ENCODE measurements around the gene FEN1.

The FEN1 gene

DNA sequence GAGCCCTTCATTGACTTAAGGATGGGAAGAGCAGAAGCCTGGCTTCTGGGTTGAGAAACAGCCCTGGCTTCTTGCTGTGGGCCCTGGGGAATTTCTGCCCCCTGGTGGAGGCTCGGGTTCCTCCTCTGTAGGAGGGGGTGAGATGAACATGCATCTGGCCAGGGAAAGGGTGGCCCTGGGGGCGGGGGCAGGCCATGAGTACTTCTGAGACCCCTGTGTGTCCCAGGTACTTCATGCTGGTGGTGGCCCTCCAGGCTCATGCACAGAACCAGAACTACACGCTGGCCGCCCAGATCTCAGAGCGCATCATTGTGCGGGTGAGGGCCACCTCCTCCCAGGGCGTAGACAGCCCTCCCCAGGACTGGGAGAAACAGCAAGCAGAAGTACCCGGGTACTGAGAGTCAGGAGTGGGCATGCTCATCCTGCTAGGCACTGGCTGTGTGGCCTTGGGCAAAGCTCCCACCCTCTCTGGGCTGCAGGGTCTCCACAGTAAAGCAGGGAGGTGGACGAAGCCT lies 16.1 kb upstream of the FEN1 start:
- H3K27me3 Mint-ChIP-seq (ENCODE audit: low read depth): no peaks in the 10 kb centered on the region
- peak overlapping the region; percentile 54 for H3K4me3 Mint-ChIP-seq
- peak; percentile 58 for DNase-seq (ENCODE audit: low spot score)
- no peaks in the 10 kb centered on the region for H3K9me3 Mint-ChIP-seq
- peaks cover 4% of the 10 kb centered on the region for H3K4me1 Mint-ChIP-seq (ENCODE audit: low read depth)
- H3K36me3 Mint-ChIP-seq (ENCODE audit: low read depth): no peaks in the 10 kb centered on the region
- H3K27ac Mint-ChIP-seq: no peak overlapping the region

DNA sequence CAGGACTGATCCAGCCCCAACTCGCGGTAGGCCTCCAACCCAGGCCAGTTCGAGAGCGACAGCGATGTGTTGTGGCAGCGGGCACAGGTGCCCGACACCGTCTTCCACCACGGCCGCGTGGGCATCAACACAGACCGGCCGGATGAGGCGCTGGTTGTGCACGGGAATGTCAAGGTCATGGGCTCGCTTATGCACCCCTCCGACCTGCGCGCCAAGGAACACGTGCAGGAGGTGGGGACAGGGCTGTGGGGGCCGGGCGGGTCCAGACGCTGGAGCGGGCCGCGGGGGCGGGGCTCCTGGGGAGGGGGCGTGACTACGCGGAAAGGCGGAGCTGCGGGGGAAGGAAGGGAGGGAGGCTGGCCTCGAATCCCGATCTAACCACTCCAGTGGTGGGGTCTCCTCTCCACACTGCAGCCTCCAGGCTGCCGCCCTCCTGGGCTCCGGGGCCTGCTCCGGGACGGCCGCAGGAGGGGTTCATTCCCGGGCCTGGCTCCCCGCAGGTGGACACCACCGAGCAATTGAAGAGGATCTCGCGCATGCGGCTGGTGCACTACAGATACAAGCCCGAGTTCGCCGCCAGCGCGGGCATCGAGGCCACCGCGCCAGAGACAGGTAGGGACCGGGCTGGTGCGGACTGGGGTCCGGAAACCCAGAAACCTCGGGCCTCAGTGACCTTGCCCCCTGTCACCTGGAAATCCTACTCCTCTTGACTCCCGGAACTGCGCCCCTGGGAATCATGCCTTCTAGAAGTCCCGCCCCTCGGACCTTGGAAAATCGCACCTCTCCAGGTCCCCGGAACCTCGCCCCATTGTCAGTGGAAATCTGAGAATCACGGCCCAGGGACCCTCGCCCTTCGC lies 15.2 kb upstream of the FEN1 start:
- H3K4me1 Mint-ChIP-seq (ENCODE audit: low read depth): peaks cover 4% of the 10 kb centered on the region
- H3K36me3 Mint-ChIP-seq (ENCODE audit: low read depth): no peaks in the 10 kb centered on the region

DNA sequence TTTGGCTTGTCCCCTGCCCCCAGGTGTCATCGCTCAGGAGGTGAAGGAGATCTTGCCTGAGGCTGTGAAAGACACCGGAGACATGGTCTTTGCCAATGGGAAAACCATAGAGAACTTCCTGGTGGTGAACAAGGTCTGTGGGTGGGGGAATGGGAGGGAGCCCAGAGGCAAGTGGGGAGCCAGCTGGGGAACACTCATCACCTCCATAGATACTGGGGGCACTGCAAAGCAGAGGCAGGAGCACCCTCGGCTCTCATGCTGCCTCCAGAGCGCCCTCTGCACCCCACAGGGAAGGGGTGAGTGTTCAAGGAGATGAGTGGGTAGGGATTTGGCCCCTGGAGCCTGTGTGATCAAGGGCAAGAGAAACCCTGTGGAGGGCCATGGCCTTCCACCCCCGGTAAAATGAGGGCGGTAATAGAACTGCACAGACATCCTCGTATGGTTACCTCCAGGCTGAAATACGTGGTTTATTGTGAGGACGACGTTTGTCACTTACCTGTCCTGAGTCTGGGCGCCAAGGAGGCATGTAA lies 14.3 kb upstream of the FEN1 start:
- no peaks in the 10 kb centered on the region for H3K27me3 Mint-ChIP-seq (ENCODE audit: low read depth)
- H3K4me3 Mint-ChIP-seq: no peak overlapping the region
- H3K4me1 Mint-ChIP-seq (ENCODE audit: low read depth): peaks cover 4% of the 10 kb centered on the region
- H3K27ac Mint-ChIP-seq: no peak overlapping the region
- no peaks in the 10 kb centered on the region for H3K36me3 Mint-ChIP-seq (ENCODE audit: low read depth)
- no peaks in the 10 kb centered on the region for H3K9me3 Mint-ChIP-seq
- DNase-seq (ENCODE audit: low spot score): no peak

More for the DNA sequence above, 15.2 kb upstream of the FEN1 start:
- H3K9me3 Mint-ChIP-seq: no peaks in the 10 kb centered on the region
- H3K4me3 Mint-ChIP-seq: peak overlapping the region; percentile 61
- H3K27me3 Mint-ChIP-seq (ENCODE audit: low read depth): no peaks in the 10 kb centered on the region
- H3K27ac Mint-ChIP-seq: no peak overlapping the region
- DNase-seq (ENCODE audit: low spot score): peak; percentile 45

DNA sequence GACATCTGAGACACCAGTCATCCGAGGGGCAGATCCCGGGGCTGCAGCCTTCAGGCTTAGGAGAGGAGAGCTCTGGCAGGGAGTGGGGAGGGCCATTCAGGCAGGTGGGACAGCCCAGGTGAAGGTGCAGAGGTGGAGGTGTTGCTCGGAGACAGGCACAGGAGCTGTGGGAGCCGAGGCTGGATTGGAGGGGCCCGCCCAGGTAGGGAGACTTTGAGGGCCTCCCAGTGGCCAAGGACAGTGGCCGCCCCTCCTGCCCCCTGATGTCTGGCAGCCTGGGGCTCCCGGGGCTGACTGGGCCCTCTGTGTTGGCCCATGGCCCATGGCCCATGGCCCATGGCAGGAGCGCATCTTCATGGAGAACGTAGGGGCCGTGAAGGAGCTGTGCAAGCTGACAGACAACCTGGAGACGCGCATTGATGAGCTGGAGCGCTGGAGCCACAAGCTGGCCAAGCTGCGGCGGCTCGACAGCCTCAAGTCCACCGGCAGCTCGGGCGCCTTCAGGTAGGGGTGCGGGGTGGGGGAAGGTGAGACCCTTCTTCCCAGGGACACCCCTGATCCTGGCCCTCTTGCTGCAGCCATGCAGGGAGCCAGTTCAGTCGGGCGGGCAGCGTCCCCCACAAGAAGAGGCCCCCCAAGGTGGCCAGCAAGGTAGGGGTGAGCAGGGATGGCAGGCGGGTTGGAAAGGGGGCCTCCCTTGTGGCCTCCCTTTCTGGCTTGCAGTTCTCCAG lies 13.6 kb upstream of the FEN1 start:
- Mint-ChIP-seq H3K27me3 (ENCODE audit: low read depth) (no peaks in the 10 kb centered on the region), H3K27ac (no peak overlapping the region), H3K9me3 (no peaks in the 10 kb centered on the region), H3K36me3 (ENCODE audit: low read depth) (no peaks in the 10 kb centered on the region), H3K4me3 (no peak overlapping the region), H3K4me1 (ENCODE audit: low read depth) (peaks cover 4% of the 10 kb centered on the region)
- no peak for DNase-seq (ENCODE audit: low spot score)

DNA sequence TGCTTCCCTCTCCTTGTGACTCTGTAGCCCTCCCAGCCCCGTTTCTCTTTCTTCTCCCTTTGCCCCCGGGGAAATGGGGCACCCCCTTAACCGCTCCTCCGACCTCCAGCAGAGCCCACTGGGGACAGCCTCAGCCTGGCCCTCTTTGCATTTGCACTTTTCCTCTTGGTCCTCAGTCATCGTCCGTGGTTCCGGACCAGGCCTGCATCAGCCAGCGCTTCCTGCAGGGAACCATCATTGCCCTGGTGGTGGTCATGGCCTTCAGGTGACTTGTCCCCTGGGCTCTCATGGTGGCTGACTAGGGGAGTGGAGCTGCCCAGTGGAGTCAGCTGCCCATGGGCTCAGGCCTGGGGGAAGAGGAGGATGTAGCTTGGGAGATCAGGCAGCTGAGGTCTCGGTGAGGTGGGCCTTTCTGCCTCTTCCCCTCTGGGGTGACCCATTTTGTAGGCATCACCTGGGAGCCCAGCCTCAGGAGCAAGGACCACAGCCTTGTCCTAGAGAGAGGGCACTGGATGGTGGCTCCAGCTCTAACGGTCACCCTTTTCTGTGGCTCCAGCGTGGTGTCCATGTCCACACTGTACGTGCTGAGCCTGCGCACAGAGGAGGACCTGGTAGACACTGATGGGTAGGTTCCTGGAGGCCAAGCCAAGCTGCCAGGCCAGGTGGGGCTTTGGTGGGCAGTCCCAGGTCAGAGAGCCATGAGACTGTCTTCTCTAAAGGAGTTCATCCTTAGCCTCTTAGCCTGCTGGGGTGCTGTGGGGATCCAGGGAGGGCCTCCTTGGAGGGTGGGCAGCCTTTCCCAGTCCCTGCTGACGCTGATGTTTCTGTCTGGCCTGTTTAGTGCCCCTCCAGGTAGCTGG lies 12.8 kb upstream of the FEN1 start:
- Mint-ChIP-seq H3K27me3 (ENCODE audit: low read depth) (no peaks in the 10 kb centered on the region), H3K36me3 (ENCODE audit: low read depth) (peaks cover 3% of the 10 kb centered on the region), H3K27ac (no peak overlapping the region), H3K9me3 (no peaks in the 10 kb centered on the region), H3K4me1 (ENCODE audit: low read depth) (peaks cover 4% of the 10 kb centered on the region), H3K4me3 (no peak overlapping the region)
- no peak for DNase-seq (ENCODE audit: low spot score)

DNA sequence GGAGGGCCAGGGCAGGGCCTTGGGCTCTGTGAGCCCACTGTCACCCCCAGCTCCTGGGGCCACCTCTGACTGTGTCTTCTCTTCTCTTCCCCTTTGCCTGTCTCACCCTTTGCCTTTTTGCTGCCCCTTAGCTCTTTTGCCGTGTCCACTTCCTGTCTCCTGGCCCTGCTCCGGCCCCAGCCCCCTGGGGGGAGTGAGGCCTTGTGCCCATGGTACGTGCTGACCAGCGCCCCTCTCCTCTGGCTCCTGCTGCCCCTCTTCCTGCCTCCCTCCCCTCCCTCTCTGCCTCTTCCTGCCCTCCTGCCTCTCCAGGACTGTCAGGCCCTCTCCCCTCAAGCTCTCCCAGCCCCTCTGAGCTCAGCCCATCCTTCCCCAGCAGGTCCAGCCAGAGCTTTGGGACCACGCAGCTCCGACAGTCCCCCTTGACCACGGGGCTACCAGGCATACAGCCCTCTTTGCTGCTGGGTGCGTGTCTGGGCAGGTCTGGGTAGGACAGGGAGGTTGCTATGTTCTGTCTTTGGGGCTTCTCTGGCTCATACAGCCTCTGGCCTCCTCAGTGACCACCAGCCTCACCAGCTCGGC lies 12.0 kb upstream of the FEN1 start:
- Mint-ChIP-seq H3K27me3 (ENCODE audit: low read depth) (no peaks in the 10 kb centered on the region), H3K4me1 (ENCODE audit: low read depth) (peaks cover 4% of the 10 kb centered on the region), H3K4me3 (no peak overlapping the region), H3K36me3 (ENCODE audit: low read depth) (peaks cover 6% of the 10 kb centered on the region), H3K9me3 (no peaks in the 10 kb centered on the region), H3K27ac (no peak overlapping the region)
- no peak for DNase-seq (ENCODE audit: low spot score)

DNA sequence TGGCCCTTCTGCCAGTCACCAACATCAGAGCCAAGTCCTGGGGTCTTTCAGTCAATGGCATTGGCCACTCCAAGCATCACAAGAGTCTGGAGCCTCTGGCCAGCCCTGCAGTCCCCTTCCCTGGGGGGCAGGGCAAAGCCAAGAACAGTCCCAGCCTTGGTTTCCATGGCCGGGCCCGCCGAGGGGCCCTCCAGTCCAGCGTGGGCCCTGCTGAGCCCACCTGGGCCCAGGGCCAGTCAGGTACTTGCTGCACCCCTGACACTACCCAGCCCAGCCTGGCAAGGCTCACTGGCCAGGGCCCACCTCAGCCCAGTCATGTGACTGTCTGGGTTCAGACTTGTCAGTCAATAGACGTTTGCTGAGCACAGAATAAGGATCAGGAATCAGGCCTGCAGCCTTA lies 11.1 kb upstream of the FEN1 start:
- peaks cover 7% of the 10 kb centered on the region for H3K36me3 Mint-ChIP-seq (ENCODE audit: low read depth)
- H3K4me1 Mint-ChIP-seq (ENCODE audit: low read depth): peaks cover under 1% of the 10 kb centered on the region
- no peaks in the 10 kb centered on the region for H3K9me3 Mint-ChIP-seq
- DNase-seq (ENCODE audit: low spot score): no peak
- no peaks in the 10 kb centered on the region for H3K27me3 Mint-ChIP-seq (ENCODE audit: low read depth)
- H3K4me3 Mint-ChIP-seq: no peak overlapping the region
- no peak overlapping the region for H3K27ac Mint-ChIP-seq

DNA sequence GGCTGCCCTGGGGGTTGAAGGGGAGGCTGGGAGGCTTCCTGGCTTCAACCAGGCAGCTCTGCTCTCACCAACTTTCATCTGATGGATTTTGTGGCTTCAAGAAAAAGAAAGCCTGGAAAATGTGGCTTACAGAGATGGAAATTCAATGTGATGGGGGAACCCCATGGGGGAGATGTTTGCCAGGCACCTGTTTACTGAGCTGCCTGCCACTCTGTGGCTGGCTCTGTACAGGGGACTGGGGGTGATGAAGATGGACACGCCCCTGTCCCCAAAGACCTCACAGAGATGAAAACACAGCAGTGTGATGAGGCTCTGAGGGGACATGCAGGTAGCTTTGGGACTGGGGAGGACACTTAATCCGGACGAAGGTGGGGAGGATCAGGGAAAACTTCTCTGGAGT lies 10.4 kb upstream of the FEN1 start:
- Mint-ChIP-seq H3K4me3 (no peak overlapping the region), H3K27me3 (ENCODE audit: low read depth) (no peaks in the 10 kb centered on the region), H3K9me3 (no peaks in the 10 kb centered on the region), H3K4me1 (ENCODE audit: low read depth) (no peaks in the 10 kb centered on the region), H3K36me3 (ENCODE audit: low read depth) (peaks cover 9% of the 10 kb centered on the region), H3K27ac (no peak overlapping the region)
- no peak for DNase-seq (ENCODE audit: low spot score)

DNA sequence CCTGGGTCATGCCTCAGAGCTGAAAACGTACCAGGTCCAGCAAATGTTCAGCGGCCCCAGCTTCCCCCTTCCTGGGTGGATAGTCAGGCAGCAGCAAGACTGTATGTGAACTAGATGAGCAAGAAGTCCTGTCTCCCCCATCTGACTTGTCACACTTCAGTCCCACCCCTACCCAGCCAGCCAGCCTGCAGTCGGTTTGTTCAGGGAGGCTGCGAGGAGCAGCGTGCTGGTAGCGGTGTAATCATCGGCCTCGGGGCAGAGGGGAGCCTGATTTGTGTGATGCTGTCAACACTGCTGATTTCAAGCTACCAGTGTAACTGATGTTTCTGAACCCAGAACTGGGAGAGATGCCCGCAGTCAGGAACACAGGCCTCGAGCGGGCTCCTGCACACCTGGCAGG lies 9.9 kb upstream of the FEN1 start:
- Mint-ChIP-seq H3K27me3 (ENCODE audit: low read depth) (no peaks in the 10 kb centered on the region), H3K27ac (no peak overlapping the region), H3K4me1 (ENCODE audit: low read depth) (no peaks in the 10 kb centered on the region), H3K36me3 (ENCODE audit: low read depth) (peaks cover 9% of the 10 kb centered on the region), H3K9me3 (no peaks in the 10 kb centered on the region), H3K4me3 (no peak overlapping the region)
- DNase-seq (ENCODE audit: low spot score): no peak

DNA sequence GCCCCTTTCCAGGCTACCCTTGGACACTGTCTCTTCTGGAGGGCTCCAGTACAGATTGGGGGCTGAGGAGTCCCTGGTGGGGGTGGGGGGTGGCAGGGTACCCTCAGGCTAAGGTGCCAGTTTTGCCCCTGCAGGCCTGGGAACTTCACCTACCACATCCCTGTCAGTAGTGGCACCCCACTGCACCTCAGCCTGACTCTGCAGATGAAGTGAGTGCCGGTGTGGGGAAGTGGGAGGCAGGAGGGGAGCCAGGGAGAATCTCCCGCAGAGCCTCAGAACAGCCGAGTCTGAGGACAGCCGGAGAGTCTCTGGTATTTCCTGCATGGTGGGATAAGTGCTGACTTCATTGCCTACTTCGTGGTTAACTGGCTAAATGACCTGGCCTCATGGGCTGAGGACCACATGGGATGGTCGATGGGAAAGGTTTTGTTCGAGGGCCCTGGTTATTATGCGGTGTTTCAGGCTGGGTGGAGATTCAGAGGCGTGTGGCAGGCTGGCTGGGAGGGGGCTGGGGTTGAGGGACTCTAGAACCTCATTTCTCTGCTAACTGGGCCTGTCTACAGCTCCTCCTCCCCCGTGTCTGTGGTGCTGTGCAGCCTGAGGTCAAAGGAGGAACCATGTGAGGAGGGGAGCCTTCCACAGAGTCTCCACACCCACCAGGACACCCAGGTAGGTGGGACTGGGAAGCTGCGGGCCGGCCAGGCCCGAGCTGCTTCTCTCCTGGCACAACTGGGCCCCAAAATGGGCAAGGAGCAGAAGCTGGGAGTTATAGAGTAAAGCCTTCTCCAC lies 8.8 kb upstream of the FEN1 start:
- no peaks in the 10 kb centered on the region for H3K27me3 Mint-ChIP-seq (ENCODE audit: low read depth)
- peaks cover 2% of the 10 kb centered on the region for H3K4me1 Mint-ChIP-seq (ENCODE audit: low read depth)
- H3K27ac Mint-ChIP-seq: no peak overlapping the region
- no peaks in the 10 kb centered on the region for H3K9me3 Mint-ChIP-seq
- H3K36me3 Mint-ChIP-seq (ENCODE audit: low read depth): peaks cover 17% of the 10 kb centered on the region
- DNase-seq (ENCODE audit: low spot score): no peak
- no peak overlapping the region for H3K4me3 Mint-ChIP-seq

DNA sequence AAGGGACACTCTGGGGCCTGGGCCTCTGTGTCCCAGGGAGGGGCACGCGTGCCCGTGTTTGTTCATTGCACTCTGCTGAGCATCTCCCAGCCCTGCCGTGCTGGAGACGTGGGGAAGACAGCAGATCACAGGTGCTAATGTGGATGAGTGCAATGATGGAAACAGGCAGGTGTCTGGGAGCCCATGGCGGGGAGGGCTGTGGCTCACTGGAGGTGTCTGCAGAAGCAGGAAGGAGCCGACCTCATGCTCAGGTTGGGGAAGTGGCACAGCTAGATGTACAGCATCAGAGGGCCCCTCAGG lies 8.3 kb upstream of the FEN1 start:
- no peak for DNase-seq (ENCODE audit: low spot score)
- no peaks in the 10 kb centered on the region for H3K27me3 Mint-ChIP-seq (ENCODE audit: low read depth)
- H3K4me1 Mint-ChIP-seq (ENCODE audit: low read depth): peaks cover 6% of the 10 kb centered on the region
- H3K4me3 Mint-ChIP-seq: no peak overlapping the region
- H3K36me3 Mint-ChIP-seq (ENCODE audit: low read depth): peaks cover 22% of the 10 kb centered on the region
- H3K9me3 Mint-ChIP-seq: no peaks in the 10 kb centered on the region
- no peak overlapping the region for H3K27ac Mint-ChIP-seq

DNA sequence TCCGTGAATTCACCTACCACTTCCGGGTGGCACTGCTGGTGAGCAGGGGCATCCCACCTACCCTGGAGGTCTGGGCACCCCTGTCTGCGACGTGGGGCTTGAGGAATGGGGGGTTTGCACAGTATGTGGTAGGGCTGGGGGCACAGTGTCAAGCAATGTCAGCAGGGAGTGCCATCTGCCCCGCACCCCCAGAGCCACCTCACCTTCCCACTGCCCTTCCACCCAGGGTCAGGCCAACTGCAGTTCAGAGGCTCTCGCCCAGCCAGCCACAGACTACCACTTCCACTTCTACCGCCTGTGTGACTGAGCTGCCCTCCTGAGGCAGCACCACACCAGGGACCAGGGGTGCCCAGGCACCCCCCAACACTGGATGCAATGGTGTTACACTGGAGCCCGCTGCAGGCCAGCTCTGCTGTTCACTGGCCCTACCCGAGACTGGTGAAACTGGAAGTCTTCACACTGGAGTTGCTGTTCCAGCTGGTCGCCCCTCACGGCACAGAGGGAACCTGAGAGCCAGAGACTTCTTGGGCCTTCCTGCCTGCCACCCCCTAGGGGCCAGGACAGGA lies 6.8 kb upstream of the FEN1 start:
- Mint-ChIP-seq H3K4me3 (no peak overlapping the region), H3K36me3 (ENCODE audit: low read depth) (peaks cover 31% of the 10 kb centered on the region), H3K27me3 (ENCODE audit: low read depth) (no peaks in the 10 kb centered on the region), H3K27ac (no peak overlapping the region), H3K9me3 (no peaks in the 10 kb centered on the region), H3K4me1 (ENCODE audit: low read depth) (peaks cover 10% of the 10 kb centered on the region)
- no peak for DNase-seq (ENCODE audit: low spot score)
